B cell (primary cell): ENCODE data around the gene COQ5. TPM values are rescaled to one million over a fixed set of nuclear protein-coding genes. Genes with fewer than 3 reads are reported as not detected.

Source experiments
- ATAC-seq: fragments of 200-7000 bp; cut with Tn5 transposase; one replicate; pipeline ENCODE4 v1.10.0; 2021; ENCODE audit warnings: low read depth, mild to moderate bottlenecking, moderate number of reproducible peaks, moderate library complexity
- CTCF ChIA-PET: fragments of 350-600 bp; sonication (Branson Sonifier 250); formaldehyde crosslinking; loops from one replicate; lab custom pipeline; 2021; ENCODE audit warnings: antibody characterized with exemption, inconsistent platforms; lab: Charles Lee
- POLR2A ChIA-PET: fragments of 350-600 bp; sonication (Branson Sonifier 250); formaldehyde crosslinking; loops from one replicate; lab custom pipeline; 2021; ENCODE audit warnings: antibody characterized with exemption; lab: Charles Lee
- DNase-seq: peaks from one replicate; pipeline ENCODE4 v3.0.0; 2013
- H2AFZ ChIP-seq: 2 replicates; pipeline ENCODE4 v1.6.1; 2012; ENCODE audit warnings: mild to moderate bottlenecking, low read depth, low read length; ENCODE audit not compliant: insufficient read depth, poor library complexity, severe bottlenecking
- H3K27ac ChIP-seq, 2 donors: 1 replicate in 1 of 2; 2 replicates in 1 of 2; pipeline ENCODE4 v1.5.1; 2012 to 2013; ENCODE audit warnings: low read length in 2 of 2, mild to moderate bottlenecking in 2 of 2, moderate library complexity in 1 of 2
- H3K27me3 ChIP-seq, 4 experiments: fragments of 200-600 bp in 1 of 4; sonication (generic) in 1 of 4; replicated peaks in 1 of 4; 1 replicate in 2 of 4; 2 replicates in 2 of 4; pipeline versions ENCODE4 v1.6.1 to v1.7.0; 2013 to 2016; ENCODE audit warnings: low read length in 3 of 4, mild to moderate bottlenecking in 2 of 4, mixed read lengths in 1 of 4, moderate library complexity in 1 of 4; ENCODE audit not compliant: insufficient read depth in 4 of 4, control insufficient read depth in 3 of 4; ENCODE audit errors: control extremely low read depth in 1 of 4
- H3K36me3 ChIP-seq, 2 experiments: replicated peaks in 1 of 2; 1 replicate in 1 of 2; 2 replicates in 1 of 2; pipeline versions ENCODE4 v1.6.1 to v1.7.1; 2013; ENCODE audit warnings: low read length in 1 of 2; ENCODE audit not compliant: insufficient read depth in 2 of 2, control insufficient read depth in 1 of 2; ENCODE audit errors: control extremely low read depth in 1 of 2, extremely low read depth in 1 of 2
- H3K4me1 ChIP-seq, 2 donors: fragments of 200-600 bp in 1 of 2; sonication (generic) in 1 of 2; 1 replicate in 1 of 2; 2 replicates in 1 of 2; pipeline versions ENCODE4 v1.5.1 to v1.6.1; 2013 to 2017; ENCODE audit warnings: low read length in 2 of 2; ENCODE audit not compliant: control insufficient read depth in 2 of 2, insufficient read depth in 2 of 2
- H3K4me2 ChIP-seq: replicated peaks from 2 replicates; pipeline ENCODE3; 2012; ENCODE audit warnings: mild to moderate bottlenecking, low read depth, low read length; ENCODE audit not compliant: poor library complexity, severe bottlenecking
- H3K4me3 ChIP-seq, 5 experiments: fragments of 200-600 bp in 1 of 5; sonication (generic) in 1 of 5; 1 replicate in 3 of 5; 2 replicates in 2 of 5; pipeline versions ENCODE4 v1.5.1 to v1.7.0; 2011 to 2016; ENCODE audit warnings: low read length in 4 of 5, mild to moderate bottlenecking in 4 of 5, low read depth in 2 of 5, control low read depth in 1 of 5, moderate library complexity in 1 of 5; ENCODE audit not compliant: insufficient read depth in 1 of 5; ENCODE audit errors: control extremely low read depth in 1 of 5, extremely low read depth in 1 of 5
- H3K79me2 ChIP-seq: fragments of 200-600 bp; sonication (generic); one replicate; pipeline ENCODE4 v1.6.0; 2016; ENCODE audit warnings: low read length; ENCODE audit not compliant: control insufficient read depth, insufficient read depth
- H3K9ac ChIP-seq: fragments of 200-600 bp; sonication (generic); 2 replicates; pipeline ENCODE4 v1.6.1; 2017; ENCODE audit warnings: mild to moderate bottlenecking, low read length, moderate library complexity
- H3K9me3 ChIP-seq, 3 donors: one replicate each; pipeline versions ENCODE4 v1.6.1 to v1.7.1; 2013; ENCODE audit warnings: low read length in 2 of 3; ENCODE audit not compliant: control insufficient read depth in 2 of 3, insufficient read depth in 1 of 3; ENCODE audit errors: control extremely low read depth in 1 of 3
- H4K20me1 ChIP-seq: 2 replicates; pipeline ENCODE4 v1.6.0; 2012; ENCODE audit warnings: mild to moderate bottlenecking, low read length; ENCODE audit not compliant: insufficient read depth, control insufficient read depth, poor library complexity, severe bottlenecking
- H3K27ac Mint-ChIP-seq: one replicate; pipeline ENCODE4 v1.8.0; 2021; ENCODE audit warnings: mixed read lengths
- H3K27me3 Mint-ChIP-seq: one replicate; pipeline ENCODE4 v1.8.0; 2021; ENCODE audit warnings: mixed read lengths
- H3K4me1 Mint-ChIP-seq: one replicate; pipeline ENCODE4 v1.8.0; 2021; ENCODE audit warnings: mixed read lengths
- H3K4me3 Mint-ChIP-seq: one replicate; pipeline ENCODE4 v1.8.0; 2021; ENCODE audit warnings: mixed read lengths
- H3K9me3 Mint-ChIP-seq: one replicate; pipeline ENCODE4 v1.8.0; 2022; ENCODE audit warnings: mixed read lengths; ENCODE audit not compliant: insufficient read depth
- EZH2 ChIP-seq: IDR thresholded peaks from 2 replicates; pipeline ENCODE4 v1.6.1; 2012; ENCODE audit warnings: borderline replicate concordance, low read depth, mild to moderate bottlenecking, moderate library complexity, low read length; ENCODE audit not compliant: insufficient read depth, poor library complexity, severe bottlenecking
- WGBS: methylation state at CpG from one replicate; pipeline ENCODE4 v1.1.5; 2013; ENCODE audit warnings: missing lambda C conversion rate; ENCODE audit not compliant: insufficient coverage; 5-methylcytosine and 5-hydroxymethylcytosine counted together
- intact Hi-C: fragments of 100-400 bp; cut with micrococcal nuclease; formaldehyde crosslinking; loops from one replicate; pipeline ENCODE4 v1.10.0; 2022
- polyA plus RNA-seq: library from polyadenylated mRNA; depleted of rRNA; stranded (reverse); fragments of >200 nt; gene quantifications from 2 replicates; pipeline ENCODE4 v1.2.3, GENCODE V29; 2012
- total RNA-seq, 2 donors: library from RNA; stranded (reverse); fragments of 120-200 nt in 1 of 2; gene quantifications; 1 replicate in 1 of 2; 2 replicates in 1 of 2; pipeline versions ENCODE4 v1.2.3 to v1.2.4, GENCODE V29; 2013 to 2022
- TF ChIP-seq, protein P1 (sequence below): fragments of 200-600 bp; IDR thresholded peaks from one replicate; pipeline ENCODE4 v1.8.0; 2022; ENCODE audit warnings: antibody characterized with exemption, mild to moderate bottlenecking

The COQ5 gene
- total and polyA plus RNA-seq, 2 donors (not counting 1 experiment from before 2014, with no cell fraction given): 9.8 to 22.1 TPM

DNA sequence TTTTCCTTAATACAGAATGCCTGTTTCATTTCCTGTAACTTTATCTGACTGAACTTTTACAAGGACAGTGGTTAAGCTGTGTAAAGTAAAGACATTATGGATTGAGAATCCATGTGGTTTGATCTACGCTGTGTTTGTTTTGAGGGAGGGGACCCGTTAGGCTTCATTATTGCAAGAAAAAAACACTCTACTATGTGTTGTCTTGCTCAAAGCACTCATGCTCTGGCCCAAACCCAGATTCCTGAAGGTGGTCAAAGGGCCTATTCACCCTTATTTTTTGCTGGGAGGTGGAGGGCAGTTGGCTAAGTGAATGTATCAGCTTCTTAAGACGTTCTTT, 17.1 kb upstream of the COQ5 start:
- POLR2A ChIA-PET: interaction anchor here (0.5 kb wide), 1 partner anchor 49 kb away, joined by 4 read pairs; no protein-coding TSS in a partner anchor

DNA sequence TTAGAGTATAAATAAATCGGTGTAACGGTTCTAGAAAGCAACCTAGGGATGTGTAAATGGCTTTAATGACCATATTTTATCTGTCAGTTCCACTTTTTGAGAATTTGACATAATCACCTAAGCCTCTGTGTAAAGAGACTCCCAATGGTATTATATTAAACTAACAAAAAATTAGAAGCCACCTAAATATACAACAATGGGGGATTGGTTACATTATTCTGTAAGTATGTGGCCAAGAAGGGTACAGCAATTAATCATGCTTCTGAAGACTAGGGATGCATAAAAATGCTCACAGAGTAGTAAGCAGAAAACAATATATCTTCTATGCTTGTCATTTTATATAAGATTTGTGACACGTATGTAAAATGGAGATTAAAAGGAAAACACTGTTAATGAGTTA, 15.7 kb upstream of the COQ5 start:
- CTCF ChIA-PET: interaction anchor here (0.7 kb wide), 1 partner anchor 562 kb away, joined by 4 read pairs; no protein-coding TSS in a partner anchor
- Histone ChIP-seq H3K36me3 (peaks cover 4 to 63% of the 10 kb centered on the region in 2 experiments), H4K20me1 (peaks cover 94% of the 10 kb centered on the region), H3K79me2 (peaks cover 99% of the 10 kb centered on the region), H3K4me2 (no peak overlapping the region), H3K4me1 (peaks cover 0 to 1% of the 10 kb centered on the region in 2 donors), H3K27ac (no peak overlapping the region), H3K9me3 (no peaks in the 10 kb centered on the region), H3K9ac (no peak overlapping the region), H2AFZ (no peak overlapping the region), H3K27me3 (no peaks in the 10 kb centered on the region), H3K4me3 (no peak overlapping the region)
- POLR2A ChIA-PET: no interaction called here
- WGBS: no CpG with 5 or more reads among the region's 3 CpGs
- H3K27ac Mint-ChIP-seq: no peak overlapping the region
- no peak overlapping the region for H3K4me3 Mint-ChIP-seq
- peaks cover 13% of the 10 kb centered on the region for H3K4me1 Mint-ChIP-seq
- no peaks in the 10 kb centered on the region for H3K9me3 Mint-ChIP-seq
- intact Hi-C loops: no loop called here
- ATAC-seq (no peak), DNase-seq (no peak)
- TF ChIP-seq, protein P1, sequence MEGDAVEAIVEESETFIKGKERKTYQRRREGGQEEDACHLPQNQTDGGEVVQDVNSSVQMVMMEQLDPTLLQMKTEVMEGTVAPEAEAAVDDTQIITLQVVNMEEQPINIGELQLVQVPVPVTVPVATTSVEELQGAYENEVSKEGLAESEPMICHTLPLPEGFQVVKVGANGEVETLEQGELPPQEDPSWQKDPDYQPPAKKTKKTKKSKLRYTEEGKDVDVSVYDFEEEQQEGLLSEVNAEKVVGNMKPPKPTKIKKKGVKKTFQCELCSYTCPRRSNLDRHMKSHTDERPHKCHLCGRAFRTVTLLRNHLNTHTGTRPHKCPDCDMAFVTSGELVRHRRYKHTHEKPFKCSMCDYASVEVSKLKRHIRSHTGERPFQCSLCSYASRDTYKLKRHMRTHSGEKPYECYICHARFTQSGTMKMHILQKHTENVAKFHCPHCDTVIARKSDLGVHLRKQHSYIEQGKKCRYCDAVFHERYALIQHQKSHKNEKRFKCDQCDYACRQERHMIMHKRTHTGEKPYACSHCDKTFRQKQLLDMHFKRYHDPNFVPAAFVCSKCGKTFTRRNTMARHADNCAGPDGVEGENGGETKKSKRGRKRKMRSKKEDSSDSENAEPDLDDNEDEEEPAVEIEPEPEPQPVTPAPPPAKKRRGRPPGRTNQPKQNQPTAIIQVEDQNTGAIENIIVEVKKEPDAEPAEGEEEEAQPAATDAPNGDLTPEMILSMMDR: no peak
- no peak for TF ChIP-seq EZH2
- no peaks in the 10 kb centered on the region for H3K27me3 Mint-ChIP-seq

More for the DNA sequence above, 17.1 kb upstream of the COQ5 start:
- DNase-seq (no peak), ATAC-seq (no peak)
- Histone ChIP-seq H3K36me3 (peaks cover 4 to 66% of the 10 kb centered on the region in 2 experiments), H3K4me1 (no peaks in the 10 kb centered on the region), H3K27me3 (no peaks in the 10 kb centered on the region), H3K9me3 (no peaks in the 10 kb centered on the region), H2AFZ (no peak overlapping the region), H3K4me2 (no peak overlapping the region), H3K4me3 (no peak overlapping the region), H3K79me2 (peaks cover 98% of the 10 kb centered on the region), H3K27ac (no peak overlapping the region), H4K20me1 (peaks cover 92% of the 10 kb centered on the region), H3K9ac (no peak overlapping the region)
- Mint-ChIP-seq H3K9me3 (no peaks in the 10 kb centered on the region), H3K27ac (no peak overlapping the region), H3K4me3 (no peak overlapping the region), H3K27me3 (no peaks in the 10 kb centered on the region), H3K4me1 (peaks cover 6% of the 10 kb centered on the region)
- no CpG with 5 or more reads among the region's 3 CpGs for WGBS
- intact Hi-C loops: no loop called here
- CTCF ChIA-PET: no interaction called here
- TF ChIP-seq, protein P1: no peak
- TF ChIP-seq EZH2: no peak
